T-helper 2 cell treated with Interferon-gamma antibody and Interleukin-4, amounts not matched to agents 100 ng/mL and 5 ng/mL, for 36 hours (primary cell): ENCODE measurements around the gene ACYP2. TPM values are rescaled to one million over a fixed set of nuclear protein-coding genes. Genes with fewer than 3 reads are reported as not detected.

Experiments
- total RNA-seq: library from RNA; stranded (reverse); gene quantifications from 2 replicates; pipeline ENCODE4 v1.2.3, GENCODE V29; 2022

Gene ACYP2
- total RNA-seq, 1 donor from 2014 or later: 12.1 TPM

Other genes with a start within 250 kb of the ACYP2 start
- 57.0 and 58.7 TPM in 2 replicates for gene PSME4, start 144.6 kb upstream of the ACYP2 start, total RNA-seq
- gene TSPYL6, start 140.6 kb downstream of the ACYP2 start, total RNA-seq: not detected in 2 replicates